ENCODE data around the gene FGB. TPM values are rescaled to one million over a fixed set of nuclear protein-coding genes. Genes with fewer than 3 reads are reported as not detected.

The FGB gene
- total and polyA plus RNA-seq, 2 donors: 1.1 to 1.3 TPM

GRCh38 chr4:154620111-154620510 is 57.3 kb downstream of the FGB start:
- Histone ChIP-seq H3K4me3 (ENCODE audit: low read length in 2 of 2) (no peak overlapping the region), H3K27ac (ENCODE audit: low read depth in 1 of 2, low read length in 1 of 2) (no peak overlapping the region), H3K27me3 (ENCODE audit: control insufficient read depth in 2 of 2, insufficient read depth in 1 of 2, low read length in 1 of 2) (peaks cover 0 to 11% of the 10 kb centered on the region in 2 donors), H3K4me1 (ENCODE audit: control insufficient read depth in 2 of 2, insufficient read depth in 2 of 2, low read length in 2 of 2) (no peaks in the 10 kb centered on the region), H3K36me3 (ENCODE audit: control insufficient read depth in 2 of 2, insufficient read depth in 2 of 2, low read length in 1 of 2) (no peaks in the 10 kb centered on the region), H3K9me3 (ENCODE audit: control insufficient read depth in 2 of 2, insufficient read depth in 1 of 2, low read length in 1 of 2) (no peaks in the 10 kb centered on the region)
- WGBS: 0% methylated on average over 1 of the region's 1 CpG
- no peak for DNase-seq (ENCODE audit: low read depth in 6 of 9, low spot score in 9 of 9)

Other genes with a start within 250 kb of the FGB start
- gene DCHS2, start 71.2 kb upstream of the FGB start, total RNA-seq: 0.19 TPM
- gene DCHS2, start 71.2 kb upstream of the FGB start, polyA plus RNA-seq: 0.07 TPM
- gene PLRG1, start 12.6 kb upstream of the FGB start, total RNA-seq: 71.9 TPM
- 64.6 TPM for gene PLRG1, start 12.6 kb upstream of the FGB start, polyA plus RNA-seq
- gene FGA, start 27.7 kb downstream of the FGB start, total RNA-seq: 0.33 TPM
- 0.37 TPM for gene FGA, start 27.7 kb downstream of the FGB start, polyA plus RNA-seq
- 0.94 TPM for gene FGG, start 49.6 kb downstream of the FGB start, total RNA-seq
- gene FGG, start 49.6 kb downstream of the FGB start, polyA plus RNA-seq: 1.2 TPM
- 0.09 TPM for gene LRAT, start 181.0 kb downstream of the FGB start, total RNA-seq
- gene LRAT, start 181.0 kb downstream of the FGB start, polyA plus RNA-seq: 0.25 TPM
- 0.09 TPM for gene RBM46, start 218.3 kb downstream of the FGB start, total RNA-seq
- 0.16 TPM for gene RBM46, start 218.3 kb downstream of the FGB start, polyA plus RNA-seq

All from thymus (tissue), 11 donors.